Skin epidermis (tissue), 12 donors: ENCODE results near the gene TUBA3C.

Source experiments
- H3K27ac ChIP-seq, 21 experiments: fragments of 200-600 bp; sonication (generic) in 11 of 21; one replicate each; pipeline ENCODE4 v1.5.0; 2020; ENCODE audit warnings: mild to moderate bottlenecking in 3 of 21, inconsistent platforms in 2 of 21, moderate library complexity in 2 of 21
- H3K4me3 ChIP-seq, 7 experiments: fragments of 200-600 bp; sonication (generic) in 2 of 7; one replicate each; pipeline ENCODE4 v1.5.0; 2020; ENCODE audit warnings: inconsistent platforms in 2 of 7, mild to moderate bottlenecking in 2 of 7, moderate library complexity in 1 of 7

TUBA3C gene

DNA sequence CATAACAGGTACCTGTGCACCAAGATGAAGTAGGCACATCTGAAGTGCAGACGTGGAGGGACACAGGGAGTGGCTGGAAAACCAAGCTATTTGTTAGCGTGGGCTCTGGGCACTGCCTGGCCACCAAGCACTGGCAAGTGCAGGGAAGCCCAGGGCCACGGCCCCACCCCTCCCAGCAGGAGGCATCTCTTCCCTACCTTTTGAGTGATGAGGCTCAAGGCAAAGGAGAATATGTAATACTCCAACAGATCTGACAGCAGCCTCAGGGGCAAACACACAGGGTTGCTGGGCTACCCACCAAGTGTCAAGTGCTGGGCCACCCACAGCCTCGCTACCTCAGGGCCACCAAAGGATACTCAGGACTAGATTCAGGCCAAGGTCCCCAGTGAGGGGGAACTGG is 11.6 kb downstream of the TUBA3C start:
- no peak overlapping the region for H3K4me3 ChIP-seq
- H3K27ac ChIP-seq = no peak overlapping the region

DNA sequence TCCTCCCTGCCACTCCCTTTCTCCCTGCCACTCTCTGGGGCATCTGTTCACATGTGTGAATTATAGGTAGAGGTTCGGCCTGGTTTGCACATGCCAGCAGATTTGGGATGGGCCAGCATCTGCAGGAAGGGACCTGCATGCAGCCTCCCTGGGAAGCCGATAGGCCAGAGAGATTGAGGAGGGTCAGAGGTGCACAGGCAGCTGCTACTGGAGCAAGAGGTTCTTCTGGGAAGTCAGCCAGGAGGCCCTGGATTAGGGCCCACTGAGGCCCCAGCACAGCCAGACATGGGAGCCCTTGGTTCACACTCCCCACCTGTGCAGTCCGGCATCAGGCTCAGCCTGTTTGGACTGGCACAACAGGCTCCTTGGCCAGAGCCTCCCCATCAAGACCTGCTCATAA is 12.1 kb downstream of the TUBA3C start:
- H3K4me3 ChIP-seq = no peak overlapping the region
- H3K27ac ChIP-seq = no peak overlapping the region

DNA sequence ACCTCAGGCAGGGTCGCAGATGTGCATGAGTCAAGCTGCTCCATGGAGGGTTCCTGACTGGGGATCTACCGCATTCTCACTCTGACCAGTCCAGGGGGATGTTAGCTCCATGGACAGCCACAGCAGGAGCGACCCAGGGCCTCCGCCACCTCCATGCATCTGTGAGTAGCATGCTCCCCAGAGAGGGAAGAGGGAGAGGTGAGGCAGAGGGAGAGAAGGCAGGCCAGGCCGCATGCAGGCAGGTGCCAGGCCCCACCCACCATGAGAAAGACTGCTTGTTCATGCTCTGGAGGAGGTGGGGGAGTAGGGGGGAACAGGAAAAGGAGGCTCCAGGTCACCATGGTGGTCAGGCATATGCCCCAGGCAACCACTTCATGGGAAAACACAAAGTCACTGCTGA is 20.3 kb downstream of the TUBA3C start:
- H3K4me3 ChIP-seq = no peak overlapping the region

DNA sequence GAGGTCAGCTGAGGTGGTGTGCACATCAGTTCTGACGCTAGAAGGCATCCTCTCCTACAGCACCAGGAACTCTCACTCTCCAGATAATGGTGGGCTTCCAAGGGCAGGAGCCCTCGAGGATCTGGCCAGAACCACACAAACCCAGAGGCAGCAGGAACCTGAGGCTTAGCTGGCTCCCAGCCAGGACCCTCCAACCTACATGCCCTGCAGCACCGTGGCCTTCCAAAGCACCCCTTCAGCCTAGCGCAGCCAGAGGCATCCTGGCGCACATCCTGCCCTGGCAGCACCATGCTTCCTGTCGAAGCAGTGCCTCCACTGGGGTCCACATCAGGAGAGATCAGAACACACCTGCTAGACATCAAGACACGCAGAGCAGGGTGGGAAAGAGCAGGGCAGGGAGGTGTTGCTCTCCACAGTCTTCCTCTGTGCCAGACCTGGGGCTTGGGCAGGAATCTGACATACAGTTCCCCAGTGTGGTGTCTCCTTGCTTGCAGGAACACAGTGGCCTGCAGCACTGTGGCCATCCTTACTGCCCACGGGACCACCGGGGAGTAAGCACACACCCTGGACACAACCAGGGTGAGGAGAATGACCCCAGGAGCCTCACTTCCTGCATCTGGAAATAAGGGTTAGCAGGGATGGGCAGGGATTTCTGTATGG is 21.7 kb downstream of the TUBA3C start:
- Histone ChIP-seq H3K27ac (no peak overlapping the region), H3K4me3 (no peak overlapping the region)

More for the DNA sequence above, 20.3 kb downstream of the TUBA3C start:
- no peak overlapping the region for H3K27ac ChIP-seq

DNA sequence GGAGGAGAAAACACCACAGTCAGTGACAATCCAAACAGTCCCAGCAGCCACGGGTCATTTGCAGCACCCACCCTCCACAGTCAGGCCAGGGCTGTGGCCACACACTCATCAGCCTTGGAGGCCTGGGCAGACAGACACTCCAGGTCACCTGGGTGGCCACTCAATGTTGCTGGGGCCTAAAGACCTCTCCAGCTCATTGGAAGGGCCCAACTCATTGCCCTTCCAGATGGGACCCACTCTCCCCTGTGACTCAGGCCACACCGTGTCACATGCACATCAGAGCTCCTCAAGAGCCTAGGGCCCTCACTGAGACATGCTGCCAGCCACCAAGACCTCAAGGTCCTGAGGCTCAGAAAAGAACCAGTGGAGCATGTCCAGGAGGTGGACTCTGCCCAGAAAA is 22.4 kb downstream of the TUBA3C start:
- Histone ChIP-seq H3K4me3 (no peak overlapping the region), H3K27ac (no peak overlapping the region)

- Histone ChIP-seq H3K27ac (no peak overlapping the region), H3K4me3 (no peak overlapping the region)
Measured at GRCh38 chr13:19158526-19159174, 23.0 kb downstream of the TUBA3C start.

DNA sequence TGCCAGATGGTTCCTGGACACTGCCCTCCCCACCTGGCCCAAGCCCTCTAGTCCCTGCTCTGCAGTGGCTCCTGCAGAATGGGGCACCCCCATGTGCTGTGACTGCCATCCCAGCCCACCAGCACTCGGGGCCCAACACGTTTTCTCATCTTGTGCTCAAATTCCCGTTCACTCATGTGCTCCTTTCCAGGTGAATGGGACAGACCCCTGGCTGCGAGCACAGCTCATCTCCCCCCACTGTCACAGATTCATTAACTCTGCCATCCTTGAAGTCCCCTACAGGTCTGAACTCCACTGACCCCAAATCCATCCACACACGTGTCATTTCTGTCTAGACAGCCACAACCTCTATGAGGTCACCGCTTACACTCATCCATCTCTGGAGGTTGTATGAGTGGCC is 23.6 kb downstream of the TUBA3C start:
- Histone ChIP-seq H3K27ac (no peak overlapping the region), H3K4me3 (no peak overlapping the region)

DNA sequence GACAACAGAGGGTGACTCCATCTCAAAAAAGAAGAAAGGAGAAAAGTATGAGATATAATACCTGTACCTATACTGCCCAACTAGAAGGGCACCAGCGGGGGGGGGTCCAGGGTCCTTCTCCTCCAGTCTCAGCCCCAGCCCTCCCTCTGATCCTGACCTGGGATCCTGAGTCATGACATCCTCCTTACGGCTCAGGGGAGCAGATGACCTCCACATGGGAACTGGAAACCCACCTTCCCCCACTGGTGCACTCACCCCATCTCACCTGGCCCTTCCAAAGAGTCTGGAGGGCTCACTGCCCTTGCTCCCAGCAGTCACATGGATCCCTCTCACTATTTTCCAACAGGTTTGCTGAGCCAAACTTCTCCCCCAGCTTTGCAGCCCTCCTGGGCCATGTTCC is 24.2 kb downstream of the TUBA3C start:
- Histone ChIP-seq H3K27ac (no peak overlapping the region), H3K4me3 (no peak overlapping the region)

GRCh38 chr13:19156013-19156825 is 25.4 kb downstream of the TUBA3C start:
- H3K4me3 ChIP-seq = no peak overlapping the region
- no peak overlapping the region for H3K27ac ChIP-seq

GRCh38 chr13:19155321-19155861 is 26.2 kb downstream of the TUBA3C start:
- Histone ChIP-seq H3K27ac (no peak overlapping the region), H3K4me3 (no peak overlapping the region)

- H3K27ac ChIP-seq = no peak overlapping the region
Measured at GRCh38 chr13:19154843-19155242, 26.8 kb downstream of the TUBA3C start.

DNA sequence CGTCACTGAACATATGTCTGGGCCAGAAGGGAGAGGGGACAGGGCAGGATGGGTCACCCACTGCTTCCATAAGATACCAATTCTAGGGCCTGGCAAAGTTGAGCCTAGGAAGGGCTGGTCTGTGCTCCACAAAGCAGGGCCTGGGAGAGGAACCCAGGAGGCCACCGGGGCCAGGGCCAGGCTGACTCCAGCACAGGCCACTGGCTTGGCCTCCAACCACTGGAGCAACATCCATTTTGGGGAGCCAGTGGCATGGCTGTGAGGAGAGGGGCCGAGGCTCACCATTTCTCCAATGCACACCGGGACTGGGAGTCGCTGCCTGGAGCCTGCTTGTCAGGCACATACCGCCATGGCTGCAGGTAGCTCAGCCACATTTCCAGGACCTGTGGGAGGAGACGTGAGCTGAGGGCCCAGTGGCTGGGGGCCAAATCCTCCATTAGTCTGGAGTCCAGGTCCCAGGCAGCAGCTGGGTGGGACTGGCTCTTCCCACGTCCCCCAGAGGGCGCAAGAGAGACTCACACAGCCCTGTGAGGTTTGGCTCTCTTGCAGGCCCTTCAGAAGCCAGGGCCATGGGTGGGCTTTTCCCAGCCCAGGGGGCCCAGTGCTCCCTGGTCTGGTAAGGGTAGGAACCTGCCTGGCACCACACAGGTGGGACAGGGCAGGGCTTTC is 27.7 kb downstream of the TUBA3C start:
- H3K4me3 ChIP-seq = no peak overlapping the region

More at GRCh38 chr13:19154843-19155242, 26.8 kb downstream of the TUBA3C start:
- H3K4me3 ChIP-seq = no peak overlapping the region

DNA sequence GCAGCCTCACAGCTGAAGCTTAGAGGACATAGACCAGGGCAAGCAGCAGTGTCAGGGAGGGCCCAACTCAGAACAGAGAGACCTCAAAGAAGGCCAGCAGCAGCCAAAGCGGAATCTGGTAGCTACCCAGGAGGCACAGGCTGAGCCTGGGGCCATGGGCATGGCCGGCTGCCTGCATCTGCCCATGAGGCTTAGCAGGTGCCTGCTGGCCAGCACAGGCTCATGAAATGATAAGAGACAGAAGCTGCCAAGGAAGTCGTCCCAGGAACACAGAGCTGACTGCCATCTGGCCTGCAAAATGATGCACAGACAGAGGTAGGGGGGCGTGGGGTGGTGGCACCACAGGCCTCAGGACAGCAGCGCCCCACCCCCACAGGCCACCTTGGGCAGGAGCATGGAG is 29.2 kb downstream of the TUBA3C start:
- H3K4me3 ChIP-seq = no peak overlapping the region
- H3K27ac ChIP-seq = no peak overlapping the region

More for the DNA sequence above, 27.7 kb downstream of the TUBA3C start:
- H3K27ac ChIP-seq = no peak overlapping the region

- no peak overlapping the region for H3K27ac ChIP-seq
- H3K4me3 ChIP-seq = no peak overlapping the region
Measured at GRCh38 chr13:19151581-19152263, 29.9 kb downstream of the TUBA3C start.

DNA sequence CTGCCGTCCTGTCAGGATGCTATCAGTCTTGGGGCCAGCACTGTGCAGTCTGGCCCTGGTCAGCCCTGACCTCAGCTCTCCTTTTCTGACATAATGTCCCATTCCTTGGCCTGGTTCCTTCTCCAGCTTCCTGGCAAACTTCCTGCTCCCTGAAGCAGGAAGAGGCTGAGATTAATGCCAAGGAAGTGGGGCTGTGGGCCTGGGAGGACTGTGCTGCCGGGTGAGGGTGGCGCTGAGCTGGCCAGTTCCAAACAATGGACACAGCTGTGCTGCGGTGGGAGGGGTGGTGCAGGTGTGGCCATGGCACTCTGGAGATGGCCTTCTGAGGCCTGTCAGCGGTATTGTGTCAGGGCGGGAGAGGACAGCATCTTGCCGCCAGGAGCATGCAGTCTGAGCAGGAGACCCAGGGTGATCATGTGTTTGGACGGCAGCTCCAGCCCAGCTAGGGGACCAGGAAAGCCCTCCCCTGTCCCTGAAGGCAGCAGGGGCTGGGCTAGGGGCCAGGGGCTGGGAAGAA is 30.9 kb downstream of the TUBA3C start:
- H3K4me3 ChIP-seq = no peak overlapping the region

DNA sequence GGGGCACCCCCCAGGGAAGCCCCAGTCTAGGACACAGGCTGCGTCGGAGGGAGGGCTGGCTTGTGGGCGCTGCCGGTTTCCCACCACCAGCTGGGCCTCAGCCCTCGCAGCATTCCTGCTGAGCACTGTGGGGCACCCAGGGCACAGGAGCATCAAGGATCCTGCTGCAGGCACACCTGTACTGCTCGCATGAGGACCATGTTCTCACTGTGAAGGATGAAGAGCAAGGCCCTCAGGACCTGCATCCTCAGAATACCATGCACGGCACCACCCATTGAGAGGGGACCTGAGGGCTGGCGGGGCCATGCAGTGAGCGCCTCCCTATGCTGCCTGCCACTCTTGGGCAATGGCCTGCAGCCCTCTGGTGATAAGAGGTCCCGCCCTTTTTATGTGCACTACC is 31.4 kb downstream of the TUBA3C start:
- H3K4me3 ChIP-seq = no peak overlapping the region
- no peak overlapping the region for H3K27ac ChIP-seq

More for the DNA sequence above, 30.9 kb downstream of the TUBA3C start:
- no peak overlapping the region for H3K27ac ChIP-seq

DNA sequence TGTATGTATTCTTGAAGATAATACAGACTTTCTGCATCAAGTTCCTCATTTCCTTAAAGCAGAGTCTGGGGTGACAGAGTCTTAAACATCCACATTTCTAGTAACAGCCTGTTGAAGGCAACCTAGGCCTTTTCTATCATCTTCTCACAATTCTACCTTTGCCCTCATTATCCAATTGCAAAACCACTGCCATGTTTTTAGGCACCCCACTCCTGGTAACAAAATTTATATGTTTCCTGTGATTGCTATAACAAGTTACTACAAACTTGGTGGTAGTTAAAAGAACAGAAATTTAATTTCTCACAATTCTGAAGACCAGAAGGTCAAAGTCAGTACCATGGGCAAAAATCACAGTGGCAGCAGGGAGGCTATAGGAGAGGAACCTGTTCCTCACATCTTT is 33.1 kb downstream of the TUBA3C start:
- no peak overlapping the region for H3K4me3 ChIP-seq

More for the DNA sequence above, 33.1 kb downstream of the TUBA3C start:
- no peak overlapping the region for H3K27ac ChIP-seq
